ENCODE results near the gene ANKDD1B.

Gene ANKDD1B

DNA sequence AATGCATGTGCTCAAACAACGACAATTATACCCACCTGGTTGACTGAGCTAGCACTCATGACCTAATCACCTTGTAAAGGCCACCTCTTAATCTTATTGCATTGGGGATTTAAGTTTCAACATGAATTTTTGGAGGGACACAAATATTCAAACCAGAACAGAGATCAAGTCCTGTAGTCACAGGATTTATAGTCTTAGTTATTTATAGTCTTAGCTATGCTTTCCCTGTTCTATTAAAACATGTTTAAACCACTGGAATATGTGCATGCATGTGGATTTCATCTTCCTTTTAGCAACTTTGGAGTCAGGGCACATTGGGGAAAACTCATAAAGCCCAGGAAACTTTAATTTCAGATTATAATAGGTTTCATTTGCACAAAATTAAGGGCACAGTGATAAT, 26.7 kb downstream of the ANKDD1B start:
- H3K4me2 ChIP-seq (ENCODE audit: low read depth, low read length): no peak overlapping the region
- H3K4me1 ChIP-seq (ENCODE audit: low read length): no peaks in the 10 kb centered on the region
- no peaks in the 10 kb centered on the region for H3K9me2 ChIP-seq (replicated peaks; ENCODE audit: insufficient read depth, low read length)
- H3F3A ChIP-seq (ENCODE audit: insufficient read depth, low read length): no peaks in the 10 kb centered on the region
- no peaks in the 10 kb centered on the region for H3K79me2 ChIP-seq (ENCODE audit: low read length)
- H3K4me3 ChIP-seq (ENCODE audit: low read length): no peak overlapping the region
- H3K27me3 ChIP-seq (replicated peaks; ENCODE audit: insufficient read depth, low read length): no peaks in the 10 kb centered on the region
- no peaks in the 10 kb centered on the region for H3K9me3 ChIP-seq (replicated peaks; ENCODE audit: insufficient read depth, low read length)
- no peak for DNase-seq
- H2AFZ ChIP-seq (ENCODE audit: low read length): no peak overlapping the region
- H3K27ac ChIP-seq (ENCODE audit: low read length): no peak overlapping the region
- no peaks in the 10 kb centered on the region for H3K36me3 ChIP-seq (replicated peaks; ENCODE audit: insufficient read depth, low read length)
- no peak overlapping the region for H3K9ac ChIP-seq (ENCODE audit: low read length)
- TF ChIP-seq EZH2phosphoT487 (IDR thresholded peaks at IDR 0.05; ENCODE audit: low read length) (no peak), EZH2 (optimal IDR thresholded peaks at IDR 0.05; ENCODE audit: low read depth, low read length) (no peak)
- TF ChIP-seq, protein P1, sequence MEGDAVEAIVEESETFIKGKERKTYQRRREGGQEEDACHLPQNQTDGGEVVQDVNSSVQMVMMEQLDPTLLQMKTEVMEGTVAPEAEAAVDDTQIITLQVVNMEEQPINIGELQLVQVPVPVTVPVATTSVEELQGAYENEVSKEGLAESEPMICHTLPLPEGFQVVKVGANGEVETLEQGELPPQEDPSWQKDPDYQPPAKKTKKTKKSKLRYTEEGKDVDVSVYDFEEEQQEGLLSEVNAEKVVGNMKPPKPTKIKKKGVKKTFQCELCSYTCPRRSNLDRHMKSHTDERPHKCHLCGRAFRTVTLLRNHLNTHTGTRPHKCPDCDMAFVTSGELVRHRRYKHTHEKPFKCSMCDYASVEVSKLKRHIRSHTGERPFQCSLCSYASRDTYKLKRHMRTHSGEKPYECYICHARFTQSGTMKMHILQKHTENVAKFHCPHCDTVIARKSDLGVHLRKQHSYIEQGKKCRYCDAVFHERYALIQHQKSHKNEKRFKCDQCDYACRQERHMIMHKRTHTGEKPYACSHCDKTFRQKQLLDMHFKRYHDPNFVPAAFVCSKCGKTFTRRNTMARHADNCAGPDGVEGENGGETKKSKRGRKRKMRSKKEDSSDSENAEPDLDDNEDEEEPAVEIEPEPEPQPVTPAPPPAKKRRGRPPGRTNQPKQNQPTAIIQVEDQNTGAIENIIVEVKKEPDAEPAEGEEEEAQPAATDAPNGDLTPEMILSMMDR (IDR thresholded peaks at IDR 0.05; ENCODE audit: low read length): no peak
- no peaks in the 10 kb centered on the region for H4K20me1 ChIP-seq (ENCODE audit: insufficient read depth, low read length)

DNA sequence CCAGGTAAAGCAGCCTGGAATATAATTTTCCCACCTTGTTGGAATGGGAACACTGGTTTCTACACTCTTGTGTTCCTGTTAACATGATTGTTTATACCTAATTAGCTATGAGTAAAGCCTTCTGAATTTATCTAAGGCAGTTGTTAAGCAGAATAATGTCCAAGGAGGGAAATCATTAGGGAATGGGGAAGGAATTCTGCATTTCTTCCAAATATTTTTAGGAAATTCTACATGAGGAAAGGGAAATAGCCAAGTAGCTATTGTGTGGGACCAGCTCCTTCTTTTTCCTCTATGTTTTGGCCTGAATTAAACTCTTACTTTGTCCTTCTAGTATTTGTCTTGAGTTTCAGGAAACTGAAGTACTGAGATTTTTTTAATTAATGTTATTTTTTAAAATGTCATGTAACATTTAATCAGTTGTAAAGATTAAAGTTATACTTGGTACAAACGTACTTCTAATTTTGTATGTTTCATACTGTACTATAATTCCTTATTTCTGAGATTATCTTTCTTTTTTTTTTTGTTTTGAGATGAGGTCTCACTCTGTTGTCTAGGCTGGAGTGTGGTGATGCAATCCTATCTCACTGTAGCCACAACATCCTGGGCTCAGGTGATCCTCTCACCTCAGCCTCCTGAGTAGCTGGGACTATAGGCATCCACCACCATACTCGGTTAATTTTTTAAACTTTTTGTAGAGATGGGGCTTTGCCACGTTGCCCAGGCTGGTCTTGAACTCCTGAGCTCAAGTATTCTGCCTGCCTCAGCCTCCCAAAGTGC, 28.5 kb downstream of the ANKDD1B start:
- no peaks in the 10 kb centered on the region for H4K20me1 ChIP-seq (ENCODE audit: insufficient read depth, low read length)
- H3K9me3 ChIP-seq (replicated peaks; ENCODE audit: insufficient read depth, low read length): no peaks in the 10 kb centered on the region
- H3K36me3 ChIP-seq (replicated peaks; ENCODE audit: insufficient read depth, low read length): no peaks in the 10 kb centered on the region
- H3K79me2 ChIP-seq (ENCODE audit: low read length): no peaks in the 10 kb centered on the region
- TF ChIP-seq EZH2 (optimal IDR thresholded peaks at IDR 0.05; ENCODE audit: low read depth, low read length) (no peak), EZH2phosphoT487 (IDR thresholded peaks at IDR 0.05; ENCODE audit: low read length) (no peak)
- TF ChIP-seq, protein P1 (IDR thresholded peaks at IDR 0.05; ENCODE audit: low read length): no peak
- H3K9ac ChIP-seq (ENCODE audit: low read length): no peak overlapping the region
- no peaks in the 10 kb centered on the region for H3K27me3 ChIP-seq (replicated peaks; ENCODE audit: insufficient read depth, low read length)
- no peaks in the 10 kb centered on the region for H3K4me1 ChIP-seq (ENCODE audit: low read length)
- H3K27ac ChIP-seq (ENCODE audit: low read length): no peak overlapping the region
- H3K9me2 ChIP-seq (replicated peaks; ENCODE audit: insufficient read depth, low read length): no peaks in the 10 kb centered on the region
- no peak for DNase-seq
- H2AFZ ChIP-seq (ENCODE audit: low read length): no peak overlapping the region
- H3K4me3 ChIP-seq (ENCODE audit: low read length): no peak overlapping the region
- no peaks in the 10 kb centered on the region for H3F3A ChIP-seq (ENCODE audit: insufficient read depth, low read length)
- H3K4me2 ChIP-seq (ENCODE audit: low read depth, low read length): no peak overlapping the region

DNA sequence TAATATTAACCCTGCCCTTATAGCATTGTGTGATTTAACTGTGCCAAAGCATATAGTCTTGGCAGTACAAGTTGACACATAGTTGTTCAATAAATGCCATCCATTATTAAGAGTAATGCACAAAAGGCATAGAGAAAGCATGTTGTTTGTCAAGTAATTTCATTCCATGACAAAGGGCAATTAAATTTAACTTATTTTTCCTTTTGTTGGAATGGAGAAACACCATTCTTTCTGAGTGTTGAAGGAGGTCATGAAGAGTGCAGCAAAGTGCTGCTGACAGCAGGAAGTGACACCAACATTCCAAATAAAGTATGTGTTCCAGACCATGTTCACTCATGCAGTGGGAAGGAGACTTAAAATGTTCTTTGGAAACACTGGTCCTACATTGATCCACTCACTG, 29.1 kb downstream of the ANKDD1B start:
- no peak overlapping the region for H3K9ac ChIP-seq (ENCODE audit: low read length)
- H3K4me3 ChIP-seq (ENCODE audit: low read length): no peak overlapping the region
- H3K27me3 ChIP-seq (replicated peaks; ENCODE audit: insufficient read depth, low read length): no peaks in the 10 kb centered on the region
- TF ChIP-seq, protein P1 (IDR thresholded peaks at IDR 0.05; ENCODE audit: low read length): no peak
- TF ChIP-seq EZH2phosphoT487 (IDR thresholded peaks at IDR 0.05; ENCODE audit: low read length) (no peak), EZH2 (optimal IDR thresholded peaks at IDR 0.05; ENCODE audit: low read depth, low read length) (no peak)
- H3K9me2 ChIP-seq (replicated peaks; ENCODE audit: insufficient read depth, low read length): no peaks in the 10 kb centered on the region
- no peaks in the 10 kb centered on the region for H3K79me2 ChIP-seq (ENCODE audit: low read length)
- no peaks in the 10 kb centered on the region for H3F3A ChIP-seq (ENCODE audit: insufficient read depth, low read length)
- H3K36me3 ChIP-seq (replicated peaks; ENCODE audit: insufficient read depth, low read length): no peaks in the 10 kb centered on the region
- H3K4me1 ChIP-seq (ENCODE audit: low read length): no peaks in the 10 kb centered on the region
- H3K9me3 ChIP-seq (replicated peaks; ENCODE audit: insufficient read depth, low read length): no peaks in the 10 kb centered on the region
- DNase-seq: no peak
- no peak overlapping the region for H3K4me2 ChIP-seq (ENCODE audit: low read depth, low read length)
- no peak overlapping the region for H2AFZ ChIP-seq (ENCODE audit: low read length)
- H4K20me1 ChIP-seq (ENCODE audit: insufficient read depth, low read length): no peaks in the 10 kb centered on the region
- no peak overlapping the region for H3K27ac ChIP-seq (ENCODE audit: low read length)

All from MM.1S (cell line).